HG03571 (cell line): Measurements from ENCODE around the gene TECR.
A peak's percentile ranks its signal among the peaks of the same experiment; 100 is the strongest.
"Not testable (repeated sequence)": the region's sequence is repeated elsewhere in the genome, so short reads cannot be mapped to it uniquely, and the experiment has no call there.

Experiments
- ATAC-seq: cut with Tn5 transposase; IDR thresholded peaks from one replicate; pipeline ENCODE4 v1.9.1; 2021; ENCODE audit not compliant: unreplicated experiment

The TECR gene

DNA sequence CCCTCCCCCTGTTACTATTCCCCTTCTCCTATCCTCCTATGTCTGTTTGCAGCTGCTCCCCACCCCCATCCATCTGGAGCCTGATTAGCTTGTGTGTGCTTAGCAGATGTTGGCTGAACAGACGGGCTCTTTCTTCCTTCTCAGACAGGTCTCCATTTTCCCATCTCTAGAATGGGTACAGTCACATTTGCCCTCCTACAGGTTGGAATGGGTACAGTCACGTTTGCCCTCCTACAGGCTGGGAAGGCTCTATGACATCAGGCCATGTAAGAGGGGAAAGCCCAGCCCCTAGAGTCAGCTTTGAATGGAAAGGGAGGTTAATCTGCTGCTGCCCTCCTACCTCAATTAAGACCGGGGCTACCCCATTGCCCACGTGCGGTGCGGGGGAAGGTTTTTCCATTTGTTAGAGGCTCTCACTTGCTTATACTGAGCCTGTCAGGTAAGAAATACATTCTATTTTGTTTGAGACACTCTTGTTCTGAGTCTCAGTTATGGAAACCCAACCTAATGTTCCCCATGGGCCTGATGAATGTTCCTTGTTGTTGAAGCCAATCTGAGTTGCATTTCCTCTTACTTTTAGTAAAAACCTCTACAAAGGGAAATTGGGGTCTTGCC is 51.3 kb downstream of the TECR start:
- ATAC-seq, result no peak

DNA sequence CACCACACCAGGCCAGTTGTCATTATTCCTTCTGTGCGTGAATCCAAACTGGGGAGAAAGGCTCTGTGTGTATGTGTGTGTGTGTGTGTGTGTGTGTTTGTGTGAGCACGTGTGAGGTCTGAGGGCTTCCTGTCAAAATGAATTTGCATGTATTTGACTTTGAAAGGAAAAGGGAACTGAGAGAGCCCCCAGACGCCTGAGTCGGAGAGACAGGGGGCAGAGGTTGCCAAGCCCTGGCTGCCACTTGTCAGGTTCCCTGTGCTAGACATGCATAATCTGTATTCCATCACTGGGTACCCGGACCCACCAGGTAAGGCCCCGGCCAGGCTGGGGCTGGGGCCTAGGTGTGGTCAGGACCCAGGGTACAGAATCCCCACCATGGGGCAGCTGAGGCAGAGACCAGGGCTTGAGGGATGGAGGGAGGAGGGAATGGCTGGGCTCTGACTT is 53.5 kb downstream of the TECR start, which contains the start of gene CLEC17A:
TSS of gene CLEC17A (plus strand) at position 191 of the 447 bp plus-strand sequence. CDS start at position 268, 77 bp downstream.
- ATAC-seq, result no peak

DNA sequence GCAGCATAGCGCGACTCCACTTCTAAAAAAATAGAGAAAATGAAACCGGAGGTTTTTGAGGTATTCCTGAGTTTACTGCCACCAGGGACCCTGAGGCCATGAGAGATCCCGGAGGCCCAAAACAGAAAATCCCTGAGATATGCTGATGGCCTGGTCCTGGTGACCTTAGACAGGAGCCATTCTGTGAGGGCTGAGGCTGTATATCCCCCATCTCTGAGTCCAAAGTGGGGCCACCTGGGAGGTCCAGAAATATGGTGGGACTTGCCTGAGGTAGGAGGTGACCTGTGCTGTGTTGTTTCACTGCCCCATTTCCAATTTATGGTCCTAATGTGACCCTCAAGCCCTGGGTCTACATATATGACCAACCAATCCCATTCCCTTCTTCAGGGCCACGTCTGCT is 55.0 kb downstream of the TECR start:
- ATAC-seq, result not testable (repeated sequence)

- ATAC-seq, result peak; percentile 63
Measured at GRCh38 chr19:14585187-14585586, 55.8 kb downstream of the TECR start.

DNA sequence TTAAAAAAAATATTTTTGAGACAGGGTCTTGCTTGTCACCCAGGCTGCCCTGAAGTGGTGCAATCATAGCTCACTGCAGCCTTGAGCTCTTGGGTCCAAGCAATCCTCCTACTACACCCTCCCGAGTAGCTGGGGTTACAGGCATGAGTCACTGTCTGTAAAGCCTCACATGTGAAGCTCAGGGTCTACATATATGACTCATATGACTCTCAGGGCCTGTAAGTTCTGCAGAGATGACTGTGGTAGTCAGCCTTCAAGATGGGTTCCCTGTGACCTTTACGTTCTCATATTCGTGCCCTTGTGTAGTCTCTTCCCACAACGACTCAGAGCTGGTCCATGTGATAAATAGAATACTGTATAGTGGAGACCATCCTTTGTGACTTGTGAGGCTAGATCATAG is 60.0 kb downstream of the TECR start:
- not testable (repeated sequence) for ATAC-seq

- ATAC-seq, result no peak
Measured at GRCh38 chr19:14595558-14595957, 66.2 kb downstream of the TECR start.

DNA sequence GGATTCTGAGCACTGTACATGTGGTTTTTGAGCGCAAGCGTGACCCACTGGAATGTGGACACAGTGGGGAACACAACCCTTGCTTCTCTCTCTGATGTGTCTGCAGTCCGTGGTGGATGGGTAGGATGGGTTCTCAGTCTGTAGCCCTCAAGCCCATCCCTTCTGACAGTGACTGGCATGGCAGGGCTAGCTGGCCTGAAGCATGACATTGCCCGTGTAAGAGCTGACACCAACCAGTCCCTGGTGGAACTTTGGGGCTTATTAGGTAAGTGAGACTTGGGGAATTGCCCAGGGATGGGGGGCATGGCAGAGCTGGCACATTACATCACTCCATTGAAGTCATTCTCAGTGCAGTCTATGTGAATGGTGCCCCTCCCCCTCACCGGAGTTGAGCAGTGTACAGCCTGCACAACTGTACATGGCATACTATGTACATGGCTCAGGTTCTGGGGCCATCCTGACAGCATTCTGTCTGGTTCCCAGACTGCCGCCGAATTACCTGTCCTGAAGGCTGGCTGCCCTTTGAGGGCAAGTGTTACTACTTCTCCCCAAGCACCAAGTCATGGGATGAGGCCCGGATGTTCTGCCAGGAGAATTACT is 70.3 kb downstream of the TECR start:
- ATAC-seq, result no peak

GRCh38 chr19:14603990-14604387 is 74.6 kb downstream of the TECR start:
- peak; percentile 71 for ATAC-seq

- no peak for ATAC-seq
Measured at GRCh38 chr19:14606627-14607026, 77.2 kb downstream of the TECR start.

GRCh38 chr19:14611051-14611450 is 81.7 kb downstream of the TECR start:
- no peak for ATAC-seq

DNA sequence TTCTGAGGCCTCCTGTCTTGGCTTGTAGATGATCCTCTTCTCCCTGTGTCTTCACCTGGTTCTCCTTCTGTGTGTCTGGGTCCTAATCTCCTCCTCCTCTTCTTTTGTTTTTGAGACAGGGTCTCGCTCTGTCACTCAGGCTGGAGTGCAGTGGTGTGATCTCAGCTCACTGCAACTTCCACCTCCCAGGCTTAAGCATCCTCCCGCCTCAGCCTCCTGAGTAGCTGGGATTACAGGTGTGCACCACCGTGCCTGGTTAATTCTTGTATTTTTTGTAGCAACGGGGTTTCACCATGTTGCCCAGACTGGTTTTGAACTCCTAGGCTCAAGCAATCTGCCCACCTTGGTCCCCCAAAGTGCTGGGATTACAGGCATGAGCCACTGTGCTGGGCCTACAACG is 82.8 kb downstream of the TECR start:
- not testable (repeated sequence) for ATAC-seq

DNA sequence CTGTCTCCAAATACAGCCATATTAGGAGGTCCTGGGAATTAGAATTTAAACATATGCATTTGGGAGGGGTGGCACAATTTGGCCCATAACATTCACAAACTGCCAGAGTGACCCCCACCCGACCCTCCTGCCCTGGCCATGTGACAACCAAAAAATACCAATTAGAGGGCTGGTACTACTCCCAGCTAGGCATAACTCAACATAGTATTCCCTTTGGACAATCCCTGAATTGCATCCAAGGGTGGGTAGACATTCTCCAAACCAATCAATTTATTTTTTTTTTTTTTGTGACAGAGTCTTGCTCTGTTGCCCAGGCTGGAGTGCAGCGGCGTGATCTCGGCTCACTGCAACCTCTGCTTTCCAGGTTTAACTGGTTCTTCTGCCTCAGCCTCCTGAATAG is 83.3 kb downstream of the TECR start:
- no peak for ATAC-seq

DNA sequence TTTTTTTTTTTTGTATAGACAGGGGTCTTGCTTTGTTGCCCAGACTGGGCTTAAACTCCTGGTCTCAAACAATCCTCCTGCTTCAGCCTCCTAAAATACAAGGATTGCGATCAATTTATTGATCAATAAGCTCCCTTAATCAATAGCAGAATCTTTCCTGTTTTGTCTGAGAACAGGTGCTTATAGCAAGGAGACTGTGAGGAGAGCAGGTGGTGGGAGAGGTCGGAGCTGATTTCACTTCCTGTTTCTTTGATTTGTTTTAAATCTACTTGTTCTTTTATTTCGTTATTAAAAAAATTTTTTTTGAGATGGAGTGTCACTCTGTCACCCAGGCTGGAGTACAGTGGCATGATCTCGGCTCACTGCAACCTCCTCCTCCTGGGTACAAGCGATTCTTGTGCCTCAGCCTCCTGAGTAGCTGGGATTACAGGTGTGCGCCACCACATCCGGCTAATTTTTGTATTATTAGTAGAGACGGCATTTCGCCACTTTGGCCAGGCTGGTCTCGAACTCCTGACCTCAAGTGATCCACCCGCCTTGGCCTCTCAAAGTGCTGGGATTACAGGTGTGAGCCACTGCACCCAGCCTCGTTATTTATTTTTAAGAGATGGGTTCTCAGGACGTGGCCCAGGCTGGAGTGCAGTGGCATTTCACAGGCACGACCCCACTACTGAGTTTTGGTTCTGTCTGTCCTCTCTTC is 84.2 kb downstream of the TECR start:
- ATAC-seq, result not testable (repeated sequence)

- no peak for ATAC-seq
Measured at GRCh38 chr19:14614099-14614412, 84.7 kb downstream of the TECR start.
